Measurements from ENCODE around the gene IRGQ.
"Not testable (repeated sequence)": the region's sequence is repeated elsewhere in the genome, so short reads cannot be mapped to it uniquely, and the experiment has no call there.

The IRGQ gene

GRCh38 chr19:43574424-43575155, 21.3 kb downstream of the IRGQ start:
- no peak for DNase-seq (ENCODE audit: low read depth)

GRCh38 chr19:43572171-43572588, 23.8 kb downstream of the IRGQ start:
- no peak for DNase-seq (ENCODE audit: low read depth)

DNA sequence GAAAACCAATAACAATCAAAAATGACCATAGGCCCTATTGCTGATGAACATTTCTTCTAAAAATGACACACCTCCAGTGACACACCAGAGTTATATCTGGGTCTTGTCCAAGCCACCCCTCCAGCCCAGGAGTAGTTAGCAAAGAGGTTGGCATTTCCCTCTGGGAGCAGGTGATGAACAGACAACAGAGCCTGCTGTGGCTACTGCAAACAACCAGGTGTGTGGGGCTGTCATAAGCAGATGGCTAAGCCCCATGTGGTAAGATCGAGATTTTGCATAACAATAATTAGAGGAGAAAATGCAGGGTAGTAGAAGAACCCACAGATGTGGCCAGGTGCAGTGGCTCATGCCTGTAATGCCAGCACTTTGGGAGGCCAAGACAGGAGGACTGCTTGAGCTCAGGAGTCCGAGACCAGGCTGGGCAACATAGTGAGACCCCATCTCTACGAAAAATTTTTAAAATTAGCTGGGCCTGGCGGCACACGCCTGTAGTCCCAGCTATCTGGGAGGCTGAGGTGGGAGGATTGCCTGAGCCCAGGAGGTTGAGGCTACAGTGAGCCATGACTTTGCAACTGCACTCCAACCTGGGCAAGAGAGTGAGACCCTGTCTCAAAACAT, 25.7 kb downstream of the IRGQ start:
- DNase-seq (ENCODE audit: low read depth), result no peak

DNA sequence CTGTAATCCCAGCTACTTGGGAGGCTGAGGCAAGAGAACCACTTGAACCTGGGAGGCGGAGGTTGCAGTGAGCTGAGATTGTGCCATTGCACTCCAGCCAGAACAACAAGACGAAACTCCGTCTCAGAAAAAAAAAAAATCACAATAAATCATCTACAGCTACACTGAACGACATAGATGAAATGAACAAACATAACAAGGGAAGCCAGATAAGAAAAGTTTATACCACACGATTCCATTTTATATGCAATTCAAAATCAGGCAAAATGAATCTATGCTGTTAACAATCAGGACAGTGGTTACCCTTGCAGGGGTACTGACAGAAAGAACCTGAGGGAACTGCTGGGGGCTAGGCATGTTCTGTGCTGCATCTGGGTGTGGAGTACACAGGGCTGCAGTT, 26.3 kb downstream of the IRGQ start:
- no peak for DNase-seq (ENCODE audit: low read depth)

GRCh38 chr19:43564800-43565199, 31.1 kb downstream of the IRGQ start:
- no peak for DNase-seq (ENCODE audit: low read depth)

DNA sequence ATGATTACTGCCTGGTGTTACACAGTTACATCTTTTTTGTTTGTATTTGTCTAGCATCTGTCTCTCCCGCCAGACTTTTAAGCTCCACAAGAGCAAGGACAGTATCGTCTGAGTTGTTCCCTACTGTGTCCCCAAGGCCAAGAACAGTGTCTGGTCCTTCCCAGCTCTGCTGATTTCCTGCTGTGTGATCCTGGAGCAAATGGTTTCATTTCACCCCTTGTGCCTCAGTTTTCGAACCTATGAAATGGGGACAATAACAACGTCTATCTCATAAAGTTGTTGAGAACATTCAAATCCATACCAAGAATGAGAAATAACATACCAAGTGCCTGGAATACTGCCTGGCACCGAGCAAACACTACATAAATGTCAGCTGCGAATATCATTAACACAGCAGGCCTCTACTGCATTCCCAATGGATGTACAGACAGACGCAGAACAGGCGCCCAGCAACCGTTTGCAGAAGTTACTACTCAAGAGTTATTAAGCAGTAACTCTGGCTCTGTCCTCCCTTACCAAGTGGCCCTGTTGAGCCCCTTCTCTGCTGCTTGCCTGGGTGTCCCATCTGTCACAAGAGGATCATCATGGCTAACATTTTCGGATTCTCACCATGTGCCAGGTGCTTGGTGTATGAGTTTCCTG, 32.0 kb downstream of the IRGQ start:
- no peak for DNase-seq (ENCODE audit: low read depth)

- DNase-seq (ENCODE audit: low read depth), result peak; percentile 82
Measured at GRCh38 chr19:43562698-43563241, 33.2 kb downstream of the IRGQ start.

- no peak for DNase-seq (ENCODE audit: low read depth)
Measured at GRCh38 chr19:43562226-43562697, 33.7 kb downstream of the IRGQ start.

GRCh38 chr19:43561139-43561970, 34.6 kb downstream of the IRGQ start:
- DNase-seq (ENCODE audit: low read depth), result no peak

- no peak for DNase-seq (ENCODE audit: low read depth)
Measured at GRCh38 chr19:43560687-43561086, 35.2 kb downstream of the IRGQ start.

DNA sequence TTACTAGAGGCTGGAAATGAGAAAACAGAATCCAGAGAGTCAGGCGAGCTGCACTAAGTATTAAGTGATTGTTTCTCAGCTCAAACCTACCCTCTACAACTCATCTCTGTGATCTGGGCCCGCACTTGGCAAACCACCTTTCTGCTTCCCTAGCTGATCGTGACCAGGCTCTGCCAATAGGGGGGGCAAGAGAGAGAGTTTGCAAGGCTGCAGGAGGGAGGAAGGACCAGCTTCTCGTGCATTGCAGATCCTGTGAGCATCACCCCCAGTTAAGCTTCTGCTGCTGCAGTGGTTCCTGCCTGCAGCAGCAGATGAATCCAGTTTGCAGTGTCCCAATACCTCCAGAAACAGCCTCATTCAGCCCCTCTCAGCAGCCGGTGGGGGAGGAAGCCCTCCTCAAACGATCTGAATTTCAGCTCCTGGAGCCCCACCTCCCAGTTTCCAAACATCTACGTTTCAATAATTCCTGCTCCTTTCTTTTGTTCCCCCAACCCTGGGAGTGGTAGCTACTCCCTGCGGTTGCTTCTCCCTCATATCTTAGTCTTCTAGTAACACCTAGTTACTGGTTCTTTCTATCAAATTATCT, 40.7 kb downstream of the IRGQ start:
- DNase-seq (ENCODE audit: low read depth), result no peak

GRCh38 chr19:43554317-43554895, 41.5 kb downstream of the IRGQ start:
- no peak for DNase-seq (ENCODE audit: low read depth)

- no peak for DNase-seq (ENCODE audit: low read depth)
Measured at GRCh38 chr19:43553656-43554055, 42.3 kb downstream of the IRGQ start.

GRCh38 chr19:43552616-43553015, 43.3 kb downstream of the IRGQ start:
- DNase-seq (ENCODE audit: low read depth), result no peak

- no peak for DNase-seq (ENCODE audit: low read depth)
Measured at GRCh38 chr19:43552198-43552450, 43.8 kb downstream of the IRGQ start.

DNA sequence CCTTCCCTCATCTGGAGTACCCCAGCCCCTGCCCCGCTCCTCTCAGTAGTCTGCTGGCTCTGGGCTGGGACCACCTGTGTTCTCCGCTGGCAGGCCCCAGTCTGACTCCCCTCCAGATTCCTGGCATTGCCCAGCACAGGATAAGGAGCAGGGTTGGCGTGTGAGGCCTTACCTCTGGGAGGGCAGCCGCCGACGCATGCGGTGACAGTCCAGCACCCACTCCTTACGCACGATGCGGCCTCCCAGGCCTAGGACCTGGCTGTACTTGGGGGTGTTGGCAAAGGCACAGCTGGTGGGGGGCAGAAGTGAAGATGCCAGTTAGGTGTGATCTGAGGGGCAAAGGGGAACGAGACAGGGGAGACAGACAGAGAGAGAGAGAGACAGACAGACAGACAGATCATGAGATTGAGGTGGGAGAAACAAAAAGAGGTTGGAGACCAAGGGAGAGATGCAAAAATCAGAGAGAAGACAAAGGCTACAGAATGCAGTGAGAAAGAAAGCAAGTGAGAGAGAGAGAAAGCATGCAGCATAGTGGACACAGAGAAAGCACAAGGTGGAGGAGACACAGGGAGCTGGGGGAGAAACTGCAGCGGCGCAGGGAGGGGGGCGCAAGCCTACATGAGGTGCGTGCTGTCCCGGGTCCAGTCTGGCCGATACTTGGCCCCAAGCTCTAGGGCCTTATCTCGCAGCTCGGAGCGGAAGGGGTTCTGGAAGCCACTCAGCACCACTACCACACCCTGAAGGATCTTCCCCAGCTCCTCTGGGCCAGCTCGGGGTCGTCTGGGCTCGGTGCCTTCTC, 44.3 kb downstream of the IRGQ start:
- DNase-seq (ENCODE audit: low read depth), result no peak

GRCh38 chr19:43548706-43549105, 47.2 kb downstream of the IRGQ start:
- DNase-seq (ENCODE audit: low read depth), result no peak

DNA sequence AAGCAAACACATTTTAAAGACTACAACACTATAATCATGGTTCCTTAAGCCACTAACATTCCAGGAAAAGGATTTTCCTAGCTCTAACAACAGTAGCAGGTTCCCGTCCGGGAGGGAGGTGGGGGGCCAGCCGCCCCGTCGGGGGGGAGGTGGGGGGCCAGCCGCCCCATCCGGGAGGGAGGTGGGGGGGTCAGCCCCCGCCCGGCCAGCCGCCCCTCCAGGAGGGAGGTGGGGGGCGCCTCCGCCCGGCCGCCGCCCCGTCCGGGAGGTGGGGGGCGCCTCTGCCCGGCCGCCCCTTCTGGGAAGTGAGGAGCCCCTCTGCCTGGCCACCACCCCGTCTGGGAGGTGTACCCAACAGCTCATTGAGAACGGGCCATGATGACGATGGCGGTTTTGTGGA, 48.0 kb downstream of the IRGQ start:
- not testable (repeated sequence) for DNase-seq (ENCODE audit: low read depth)

DNA sequence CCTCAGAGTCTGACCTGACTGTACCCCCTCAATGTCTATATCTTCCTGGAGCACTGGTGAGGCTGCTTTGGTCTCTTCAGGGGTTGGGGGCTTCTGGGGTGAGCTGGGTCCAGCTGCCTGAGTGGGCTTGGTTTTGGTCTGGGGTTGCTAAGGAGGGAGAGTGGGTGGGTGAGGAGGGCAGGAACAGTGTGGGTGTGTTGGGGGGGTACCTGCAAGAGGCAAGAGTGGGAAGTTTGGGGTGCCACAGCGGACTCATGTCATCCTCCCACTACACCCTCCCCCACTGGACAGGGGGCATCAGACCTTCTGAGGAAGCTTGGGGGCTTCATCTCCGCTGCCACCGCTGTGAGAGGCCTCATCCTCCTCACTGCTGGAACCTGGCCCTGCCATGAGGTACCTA, 49.4 kb downstream of the IRGQ start:
- no peak for DNase-seq (ENCODE audit: low read depth)

DNA sequence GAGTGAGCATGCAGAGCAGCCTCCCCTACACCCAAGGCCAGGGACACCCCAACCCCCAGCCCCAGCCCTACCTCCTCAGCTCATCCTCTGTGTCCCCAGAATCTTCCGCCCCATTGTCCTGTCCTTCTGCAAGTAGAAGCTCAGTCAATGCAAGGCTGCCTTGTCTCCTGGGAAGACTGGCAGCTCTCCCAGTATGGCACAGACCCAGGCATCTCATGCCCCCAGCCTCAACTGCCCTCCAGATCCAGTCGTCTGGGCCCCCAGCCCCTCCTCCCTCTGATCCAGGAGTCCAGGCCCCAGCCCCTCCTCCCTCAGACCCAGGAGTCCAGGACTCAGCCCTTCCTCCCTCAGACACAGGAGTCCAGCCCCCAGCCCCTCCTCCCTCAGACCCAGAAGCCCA, 50.0 kb downstream of the IRGQ start:
- DNase-seq (ENCODE audit: low read depth), result no peak

DNA sequence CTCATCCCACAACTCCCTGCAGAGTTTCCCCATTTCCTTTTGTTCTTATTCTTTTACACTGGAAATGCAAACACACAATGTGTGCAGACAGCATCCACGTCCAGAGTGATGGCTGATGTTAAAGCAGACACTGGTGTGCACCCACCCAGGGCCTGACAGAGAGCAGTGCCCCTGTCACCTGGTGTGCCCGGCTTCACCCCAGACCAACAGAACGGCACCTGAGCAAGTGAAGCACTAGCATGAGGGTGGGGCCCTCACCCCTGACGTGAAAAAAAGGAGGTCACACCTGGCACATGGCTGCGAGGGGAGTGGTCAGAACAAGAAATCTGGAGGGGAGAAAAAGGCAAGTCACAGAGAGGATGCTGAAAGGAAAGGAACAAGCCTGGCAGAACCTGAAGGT, 50.7 kb downstream of the IRGQ start:
- DNase-seq (ENCODE audit: low read depth), result no peak

Data from GM04503 (cell line).